ENCODE results near the gene RNF34. TPM values are rescaled to one million over a fixed set of nuclear protein-coding genes. Genes with fewer than 3 reads are reported as not detected.

RNF34 gene
- total and polyA plus RNA-seq, 2 of the 13 experiments (the other 11 are each of a cell fraction or from before 2014, with no cell fraction given), result 36.8 to 53.2 TPM

- POLR2A ChIA-PET, result no interaction called here
- no peak overlapping the region for H3K27ac ChIP-seq (ENCODE audit: extremely low read length, insufficient read depth, low read length)
- no peak overlapping the region for H3K4me2 ChIP-seq (ENCODE audit: low read depth, low read length)
- H4K20me1 ChIP-seq (ENCODE audit: insufficient read depth, low read length), result no peaks in the 10 kb centered on the region
- 100% methylated on average over 1 of the region's 4 CpGs for whole genome bisulfite sequencing (ENCODE audit: low lambda C conversion rate)
- no peak overlapping the region for H2AFZ ChIP-seq (ENCODE audit: low read length)
- H3K4me3 ChIP-seq (replicated peaks in 1 of 3; ENCODE audit: insufficient read depth in 1 of 3, low read depth in 2 of 3, low read length in 3 of 3), result no peak overlapping the region
- TF ChIP-seq RFXANK (CRISPR knock-in tag; IDR thresholded peaks at IDR 0.05) (no peak), ATAD3A (CRISPR knock-in tag; IDR thresholded peaks at IDR 0.05) (no peak), KLF13 (CRISPR knock-in tag; IDR thresholded peaks at IDR 0.05) (no peak), PRMT3 (CRISPR knock-in tag; IDR thresholded peaks at IDR 0.05; ENCODE audit: borderline replicate concordance, low read depth) (no peak), TFDP2 (CRISPR knock-in tag; IDR thresholded peaks at IDR 0.05) (no peak), ZBTB10 (CRISPR knock-in tag; IDR thresholded peaks at IDR 0.05; ENCODE audit: borderline replicate concordance) (no peak), ZNF136 (CRISPR knock-in tag; IDR thresholded peaks at IDR 0.05; ENCODE audit: low read depth) (no peak), ZNF709 (CRISPR knock-in tag; IDR thresholded peaks at IDR 0.05) (no peak), HHEX (CRISPR knock-in tag; IDR thresholded peaks at IDR 0.05) (no peak), GTF2F1 (IDR thresholded peaks at IDR 0.05; ENCODE audit: low read length) (no peak)
- no peaks in the 10 kb centered on the region for H3K27me3 ChIP-seq (ENCODE audit: control insufficient read depth in 1 of 2, insufficient read depth in 2 of 2, low read length in 2 of 2)
- H3K79me2 ChIP-seq (ENCODE audit: insufficient read depth, low read length), result peaks cover 2% of the 10 kb centered on the region
- H3K9me3 ChIP-seq (ENCODE audit: low read length), result no peaks in the 10 kb centered on the region
- no peak overlapping the region for H3K9ac ChIP-seq (ENCODE audit: insufficient read depth, low read depth, low read length)
- CTCF ChIA-PET (ENCODE audit: low intra/inter-chr PET ratio, low total read pairs), result no interaction called here
- no peak for FAIRE-seq
- in situ Hi-C loops (cut with HindIII; ENCODE audit: extremely low pct_ligation_motif_present, low pct_unique_long_range_greater_than_20kb), result loop anchor here (5.0 kb wide), 1 partner anchor 98 kb away; no protein-coding TSS in a partner anchor
- DNase-seq (ENCODE audit: low spot score), result no peak
- intact Hi-C loops (cut with micrococcal nuclease; ENCODE audit: unreplicated experiment), result no loop called here
- peaks cover 7% of the 10 kb centered on the region; the same call in 1 of the 2 replicates for H3K4me1 ChIP-seq (ENCODE audit: insufficient read depth, low read length)
- no peak for ATAC-seq
- H3K36me3 ChIP-seq (replicated peaks in 1 of 2; ENCODE audit: control insufficient read depth in 1 of 2, insufficient read depth in 2 of 2, low read length in 2 of 2), result peaks cover 23 to 54% of the 10 kb centered on the region in 2 experiments
- no TSS peak for BruUV-seq (replicated peaks)
These were observed 44.9 kb downstream of the RNF34 start for GRCh38 chr12:121444842-121445202.
